ENCODE data around the gene OR52R1.

- TF ChIP-seq CTCF (conservative IDR thresholded peaks at IDR 0.05) (no peak), ZFX (IDR thresholded peaks at IDR 0.05) (no peak)
These were observed 4.3 kb upstream of the OR52R1 start for GRCh38 chr11:4808476-4808875.
